ENCODE measurements around the gene PRKCA. TPM values are rescaled to one million over a fixed set of nuclear protein-coding genes. Genes with fewer than 3 reads are reported as not detected.

PRKCA gene
- total RNA-seq, 1 experiment from 2014 or later, result 20.7 TPM

GRCh38 chr17:66304304-66305174, 2.1 kb downstream of the PRKCA start:
- Mint-ChIP-seq H3K36me3 (ENCODE audit: insufficient read depth, unreplicated experiment) (no peaks in the 10 kb centered on the region), H3K27ac (ENCODE audit: low read depth, unreplicated experiment) (peak overlapping the region; percentile 91), H3K4me1 (ENCODE audit: insufficient read depth, unreplicated experiment) (peaks cover 35% of the 10 kb centered on the region), H3K27me3 (ENCODE audit: insufficient read depth, unreplicated experiment) (no peaks in the 10 kb centered on the region), H3K9me3 (ENCODE audit: unreplicated experiment) (no peaks in the 10 kb centered on the region), H3K4me3 (ENCODE audit: unreplicated experiment) (peak overlapping the region; percentile 96)
- POLR2A ChIA-PET, result interaction anchor here (0.7 to 2.2 kb wide), 9 partner anchors 10 to 371 kb away, joined by 3 to 14 read pairs (median 4); no protein-coding TSS in a partner anchor
- no TSS peak for BruUV-seq (replicated peaks)
- TF ChIP-seq, protein P1, sequence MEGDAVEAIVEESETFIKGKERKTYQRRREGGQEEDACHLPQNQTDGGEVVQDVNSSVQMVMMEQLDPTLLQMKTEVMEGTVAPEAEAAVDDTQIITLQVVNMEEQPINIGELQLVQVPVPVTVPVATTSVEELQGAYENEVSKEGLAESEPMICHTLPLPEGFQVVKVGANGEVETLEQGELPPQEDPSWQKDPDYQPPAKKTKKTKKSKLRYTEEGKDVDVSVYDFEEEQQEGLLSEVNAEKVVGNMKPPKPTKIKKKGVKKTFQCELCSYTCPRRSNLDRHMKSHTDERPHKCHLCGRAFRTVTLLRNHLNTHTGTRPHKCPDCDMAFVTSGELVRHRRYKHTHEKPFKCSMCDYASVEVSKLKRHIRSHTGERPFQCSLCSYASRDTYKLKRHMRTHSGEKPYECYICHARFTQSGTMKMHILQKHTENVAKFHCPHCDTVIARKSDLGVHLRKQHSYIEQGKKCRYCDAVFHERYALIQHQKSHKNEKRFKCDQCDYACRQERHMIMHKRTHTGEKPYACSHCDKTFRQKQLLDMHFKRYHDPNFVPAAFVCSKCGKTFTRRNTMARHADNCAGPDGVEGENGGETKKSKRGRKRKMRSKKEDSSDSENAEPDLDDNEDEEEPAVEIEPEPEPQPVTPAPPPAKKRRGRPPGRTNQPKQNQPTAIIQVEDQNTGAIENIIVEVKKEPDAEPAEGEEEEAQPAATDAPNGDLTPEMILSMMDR (IDR thresholded peaks at IDR 0.05; ENCODE audit: unreplicated experiment), result no peak
- CTCF ChIA-PET, result interaction anchor here (0.9 to 1.1 kb wide), 2 partner anchors 161 to 262 kb away, joined by 3 read pairs; no protein-coding TSS in a partner anchor
- DNase-seq (ENCODE audit: unreplicated experiment), result peak; percentile 36
- intact Hi-C loops (cut with micrococcal nuclease), result loop anchor here (1.0 to 10.0 kb wide), 2 partner anchors 130 to 163 kb away; no protein-coding TSS in a partner anchor

- Mint-ChIP-seq H3K4me3 (ENCODE audit: unreplicated experiment) (peak overlapping the region; percentile 64), H3K9me3 (ENCODE audit: unreplicated experiment) (no peaks in the 10 kb centered on the region), H3K4me1 (ENCODE audit: insufficient read depth, unreplicated experiment) (peaks cover 33% of the 10 kb centered on the region), H3K27me3 (ENCODE audit: insufficient read depth, unreplicated experiment) (no peaks in the 10 kb centered on the region), H3K36me3 (ENCODE audit: insufficient read depth, unreplicated experiment) (no peaks in the 10 kb centered on the region), H3K27ac (ENCODE audit: low read depth, unreplicated experiment) (peak overlapping the region; percentile 91)
- peak; percentile 17 for DNase-seq (ENCODE audit: unreplicated experiment)
- intact Hi-C loops (cut with micrococcal nuclease), result loop anchor here (10.0 kb wide), 1 partner anchor 128 kb away; no protein-coding TSS in a partner anchor
- CTCF ChIA-PET, result interaction anchor here (0.7 to 1.3 kb wide), 4 partner anchors 10 to 519 kb away, joined by 3 read pairs; no protein-coding TSS in a partner anchor
- TF ChIP-seq, protein P1 (IDR thresholded peaks at IDR 0.05; ENCODE audit: unreplicated experiment), result no peak
- no TSS peak for BruUV-seq (replicated peaks)
- POLR2A ChIA-PET, result interaction anchor here (0.6 to 1.6 kb wide), 7 partner anchors 8 to 367 kb away, joined by 3 to 6 read pairs (median 4); no protein-coding TSS in a partner anchor
Measured at GRCh38 chr17:66306446-66306845, 4.0 kb downstream of the PRKCA start.

DNA sequence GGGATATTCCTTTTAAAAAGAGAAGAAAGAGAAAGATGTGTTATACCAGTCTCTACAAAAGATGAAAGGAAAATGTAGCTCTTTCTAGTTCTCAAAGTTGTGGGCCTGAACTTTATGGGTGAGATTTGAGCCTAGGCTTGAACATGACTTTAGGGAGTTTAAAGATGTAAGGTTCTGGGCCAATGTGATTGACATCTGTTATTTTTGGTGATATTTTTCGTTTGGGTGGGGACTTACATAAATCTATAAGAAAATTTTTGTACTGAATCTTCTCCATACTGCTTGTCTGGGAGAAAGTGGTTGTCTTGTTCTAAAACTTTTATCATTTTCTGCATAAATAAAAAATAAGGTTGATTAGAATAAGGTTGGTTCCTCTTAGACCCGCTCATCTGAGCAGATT, 4.8 kb downstream of the PRKCA start:
- no peak for DNase-seq (ENCODE audit: unreplicated experiment)
- no peaks in the 10 kb centered on the region for H3K36me3 Mint-ChIP-seq (ENCODE audit: insufficient read depth, unreplicated experiment)
- CTCF ChIA-PET, result interaction anchor here (1.3 kb wide), 1 partner anchor 9 kb away, joined by 3 read pairs; no protein-coding TSS in a partner anchor
- H3K9me3 Mint-ChIP-seq (ENCODE audit: unreplicated experiment), result no peaks in the 10 kb centered on the region
- peak overlapping the region; percentile 91 for H3K27ac Mint-ChIP-seq (ENCODE audit: low read depth, unreplicated experiment)
- TF ChIP-seq, protein P1 (IDR thresholded peaks at IDR 0.05; ENCODE audit: unreplicated experiment), result no peak
- no peaks in the 10 kb centered on the region for H3K27me3 Mint-ChIP-seq (ENCODE audit: insufficient read depth, unreplicated experiment)
- intact Hi-C loops (cut with micrococcal nuclease), result loop anchor here (10.0 kb wide), 1 partner anchor 128 kb away; no protein-coding TSS in a partner anchor
- no TSS peak for BruUV-seq (replicated peaks)
- POLR2A ChIA-PET, result interaction anchor here (0.6 to 1.6 kb wide), 6 partner anchors 9 to 366 kb away, joined by 3 to 6 read pairs (median 4); no protein-coding TSS in a partner anchor
- H3K4me1 Mint-ChIP-seq (ENCODE audit: insufficient read depth, unreplicated experiment), result peaks cover 29% of the 10 kb centered on the region
- H3K4me3 Mint-ChIP-seq (ENCODE audit: unreplicated experiment), result peak overlapping the region; percentile 64

DNA sequence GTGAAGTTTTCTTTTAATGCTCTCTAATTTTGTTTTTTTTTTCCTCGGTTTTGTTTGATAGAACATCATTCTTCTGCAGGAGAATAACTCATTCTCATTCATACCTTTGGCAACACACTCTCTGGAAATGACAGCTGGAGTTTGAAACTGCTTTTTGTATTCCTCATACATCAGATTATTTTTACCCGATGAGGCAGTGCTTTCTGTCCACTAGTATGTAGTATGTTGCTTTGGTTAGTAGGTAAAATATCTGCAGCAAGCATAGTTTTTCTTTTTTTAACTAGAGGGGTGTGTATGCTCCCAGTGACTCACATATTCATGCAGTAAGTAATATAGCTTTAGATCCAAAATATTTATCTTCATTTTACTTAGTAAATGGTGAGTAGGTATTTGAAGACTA, 6.4 kb downstream of the PRKCA start:
- H3K36me3 Mint-ChIP-seq (ENCODE audit: insufficient read depth, unreplicated experiment), result no peaks in the 10 kb centered on the region
- TF ChIP-seq, protein P1 (IDR thresholded peaks at IDR 0.05; ENCODE audit: unreplicated experiment), result no peak
- BruUV-seq (replicated peaks), result no TSS peak
- peaks cover 23% of the 10 kb centered on the region for H3K4me1 Mint-ChIP-seq (ENCODE audit: insufficient read depth, unreplicated experiment)
- ChIA-PET POLR2A (interaction anchor here (0.7 kb wide), 1 partner anchor 122 kb away, joined by 3 read pairs; no protein-coding TSS in a partner anchor), CTCF (interaction anchor here (0.7 kb wide), 1 partner anchor 332 kb away, joined by 4 read pairs; no protein-coding TSS in a partner anchor)
- intact Hi-C loops (cut with micrococcal nuclease), result loop anchor here (10.0 kb wide), 1 partner anchor 126 kb away; no protein-coding TSS in a partner anchor
- H3K27ac Mint-ChIP-seq (ENCODE audit: low read depth, unreplicated experiment), result no peak overlapping the region
- DNase-seq (ENCODE audit: unreplicated experiment), result no peak
- no peaks in the 10 kb centered on the region for H3K9me3 Mint-ChIP-seq (ENCODE audit: unreplicated experiment)
- no peaks in the 10 kb centered on the region for H3K27me3 Mint-ChIP-seq (ENCODE audit: insufficient read depth, unreplicated experiment)
- no peak overlapping the region for H3K4me3 Mint-ChIP-seq (ENCODE audit: unreplicated experiment)

Measured in MCF 10A (cell line).